ENCODE data around the gene GP9. TPM values are rescaled to one million over a fixed set of nuclear protein-coding genes. Genes with fewer than 3 reads are reported as not detected.
"Not testable (repeated sequence)": the region's sequence is repeated elsewhere in the genome, so short reads cannot be mapped to it uniquely, and the experiment has no call there.

The GP9 gene
- total and polyA plus RNA-seq, 7 donors: 0.04 to 0.21 (median 0.09) TPM; not detected in 4

DNA sequence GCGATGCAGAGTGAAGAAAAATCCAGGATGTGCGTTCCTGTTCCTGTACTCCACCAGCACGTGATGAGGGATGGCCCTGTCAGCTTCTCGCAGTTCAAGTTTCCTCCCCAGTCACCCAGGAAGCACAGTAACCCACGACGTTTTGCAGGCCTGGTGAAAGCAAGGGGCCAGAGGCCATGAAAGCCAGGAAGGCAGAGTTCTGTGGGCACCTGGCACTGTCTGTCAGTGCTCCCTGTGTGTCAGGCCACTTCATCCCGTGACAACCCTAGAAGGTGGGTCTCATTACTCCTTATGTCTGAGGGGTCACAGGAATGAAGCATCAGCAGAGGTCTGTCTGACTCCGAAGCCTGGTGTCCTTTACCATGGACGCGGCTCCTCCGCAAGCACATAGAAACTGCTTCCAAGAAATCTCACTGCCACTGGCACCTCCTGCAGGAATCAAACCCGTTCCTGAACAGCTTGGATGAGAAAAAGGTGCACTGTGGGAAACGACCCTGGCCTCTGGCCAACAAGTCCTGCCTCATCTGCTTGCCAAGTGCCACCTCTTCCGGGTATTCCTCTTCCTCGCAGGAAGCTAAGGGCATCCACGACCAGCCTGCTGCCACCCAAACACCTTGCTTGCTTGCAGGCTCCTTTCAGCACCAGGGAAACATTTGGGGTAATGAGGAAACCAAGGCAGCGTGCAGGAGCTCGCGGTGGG lies 46.4 kb downstream of the GP9 start:
- Histone ChIP-seq H3K4me3 (no peak overlapping the region), H3K27me3 (ENCODE audit: insufficient read depth in 3 of 3, low read length in 2 of 3) (no peaks in the 10 kb centered on the region), H3K9me3 (no peaks in the 10 kb centered on the region), H3K27ac (no peak overlapping the region), H3K4me1 (no peaks in the 10 kb centered on the region), H3K36me3 (ENCODE audit: insufficient read depth in 1 of 2, low read depth in 1 of 2) (peaks cover 0 to 2% of the 10 kb centered on the region in 2 donors)
- WGBS, 3 donors: 65 to 75% (median 67%) methylated on average over 19 of the region's 19 CpGs
- TF ChIP-seq, protein P1, sequence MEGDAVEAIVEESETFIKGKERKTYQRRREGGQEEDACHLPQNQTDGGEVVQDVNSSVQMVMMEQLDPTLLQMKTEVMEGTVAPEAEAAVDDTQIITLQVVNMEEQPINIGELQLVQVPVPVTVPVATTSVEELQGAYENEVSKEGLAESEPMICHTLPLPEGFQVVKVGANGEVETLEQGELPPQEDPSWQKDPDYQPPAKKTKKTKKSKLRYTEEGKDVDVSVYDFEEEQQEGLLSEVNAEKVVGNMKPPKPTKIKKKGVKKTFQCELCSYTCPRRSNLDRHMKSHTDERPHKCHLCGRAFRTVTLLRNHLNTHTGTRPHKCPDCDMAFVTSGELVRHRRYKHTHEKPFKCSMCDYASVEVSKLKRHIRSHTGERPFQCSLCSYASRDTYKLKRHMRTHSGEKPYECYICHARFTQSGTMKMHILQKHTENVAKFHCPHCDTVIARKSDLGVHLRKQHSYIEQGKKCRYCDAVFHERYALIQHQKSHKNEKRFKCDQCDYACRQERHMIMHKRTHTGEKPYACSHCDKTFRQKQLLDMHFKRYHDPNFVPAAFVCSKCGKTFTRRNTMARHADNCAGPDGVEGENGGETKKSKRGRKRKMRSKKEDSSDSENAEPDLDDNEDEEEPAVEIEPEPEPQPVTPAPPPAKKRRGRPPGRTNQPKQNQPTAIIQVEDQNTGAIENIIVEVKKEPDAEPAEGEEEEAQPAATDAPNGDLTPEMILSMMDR (IDR thresholded peaks at IDR 0.05): no peak
- intact Hi-C loops (cut with DNase I): loop anchor here in 1 of 2 donors (10.0 kb wide), 1 partner anchor 52 kb away; no protein-coding TSS in a partner anchor
- no peak for DNase-seq
- ATAC-seq: no peak

GRCh38 chr3:129107793-129108192 lies 47.2 kb downstream of the GP9 start:
- no peaks in the 10 kb centered on the region for H3K27me3 ChIP-seq (ENCODE audit: insufficient read depth in 3 of 3, low read length in 2 of 3)
- no peaks in the 10 kb centered on the region for H3K9me3 ChIP-seq
- intact Hi-C loops (cut with DNase I): loop anchor here in 1 of 2 donors (10.0 kb wide), 1 partner anchor 53 kb away; no protein-coding TSS in a partner anchor
- TF ChIP-seq, protein P1 (IDR thresholded peaks at IDR 0.05): no peak
- DNase-seq (no peak), ATAC-seq (no peak)
- H3K36me3 ChIP-seq (ENCODE audit: insufficient read depth in 1 of 2, low read depth in 1 of 2): peaks cover 0 to 2% of the 10 kb centered on the region in 2 donors
- H3K4me1 ChIP-seq: no peaks in the 10 kb centered on the region
- no peak overlapping the region for H3K4me3 ChIP-seq
- no peak overlapping the region for H3K27ac ChIP-seq
- 84 to 88% (median 87%) methylated on average over 8 of the region's 8 CpGs for WGBS, 3 donors

- DNase-seq; H3K27ac ChIP-seq; ATAC-seq; H3K4me3 ChIP-seq; intact Hi-C loops (cut with DNase I); H3K4me1 ChIP-seq; H3K27me3 ChIP-seq (ENCODE audit: insufficient read depth in 3 of 3, low read length in 2 of 3); H3K9me3 ChIP-seq; H3K36me3 ChIP-seq (ENCODE audit: insufficient read depth in 1 of 2, low read depth in 1 of 2): not testable (repeated sequence)
- 93 to 94% (median 93%) methylated on average over 10 of the region's 10 CpGs for WGBS, 3 donors
Observed at GRCh38 chr3:129111076-129111780, 50.6 kb downstream of the GP9 start.

Other genes with a start within 250 kb of the GP9 start
- 10 to 100 TPM; 23.9 to 47.8 (median 32.6) TPM for gene ACAD9, start 181.2 kb upstream of the GP9 start, total RNA-seq
- gene ACAD9, start 181.2 kb upstream of the GP9 start, polyA plus RNA-seq: 10 to 100 TPM; 17.0 to 30.0 (median 23.4) TPM
- gene CFAP92, start 66.7 kb upstream of the GP9 start, total RNA-seq: under 1 TPM; 0.07 to 0.86 (median 0.23) TPM
- gene CFAP92, start 66.7 kb upstream of the GP9 start, polyA plus RNA-seq: under 1 TPM; 0.09 to 0.16 (median 0.13) TPM
- gene EFCC1, start 59.5 kb upstream of the GP9 start, total RNA-seq: 1 to 10 TPM in 2 of 4 donors, under 1 TPM in 2; 0.38 to 1.5 (median 0.74) TPM
- under 1 TPM; 0.11 to 0.68 (median 0.26) TPM for gene EFCC1, start 59.5 kb upstream of the GP9 start, polyA plus RNA-seq
- gene RAB43, start 61.0 kb downstream of the GP9 start, total RNA-seq: 1 to 10 TPM; 1.6 to 5.1 (median 2.6) TPM
- 1 to 10 TPM in 2 of 3 donors, under 1 TPM in 1; 0.62 to 1.3 (median 1.2) TPM for gene RAB43, start 61.0 kb downstream of the GP9 start, polyA plus RNA-seq
- 10 to 100 TPM; 25.9 to 39.3 (median 31.7) TPM for gene ISY1, start 100.3 kb downstream of the GP9 start, total RNA-seq
- 10 to 100 TPM; 27.6 to 56.0 (median 42.8) TPM for gene ISY1, start 100.3 kb downstream of the GP9 start, polyA plus RNA-seq
- gene CNBP, start 123.1 kb downstream of the GP9 start, total RNA-seq: 100 to 1,000 TPM; 754 to 850 (median 816) TPM
- gene CNBP, start 123.1 kb downstream of the GP9 start, polyA plus RNA-seq: 100 to 1,000 TPM; 423 to 678 (median 575) TPM
- gene COPG1, start 188.8 kb downstream of the GP9 start, total RNA-seq: 10 to 100 TPM; 59.7 to 85.6 (median 65.4) TPM
- gene COPG1, start 188.8 kb downstream of the GP9 start, polyA plus RNA-seq: 10 to 100 TPM; 58.4 to 96.1 (median 66.9) TPM
- gene HMCES, start 218.1 kb downstream of the GP9 start, total RNA-seq: 10 to 100 TPM; 33.9 to 37.4 (median 37.0) TPM
- 10 to 100 TPM; 32.6 to 35.7 (median 34.5) TPM for gene HMCES, start 218.1 kb downstream of the GP9 start, polyA plus RNA-seq

Data from psoas muscle (tissue), 8 donors.